ENCODE measurements around the gene CUL9. TPM values are rescaled to one million over a fixed set of nuclear protein-coding genes. Genes with fewer than 3 reads are reported as not detected.

CUL9 gene
- total RNA-seq, 4 donors from 2014 or later = 41.1 to 69.9 (median 50.3) TPM

DNA sequence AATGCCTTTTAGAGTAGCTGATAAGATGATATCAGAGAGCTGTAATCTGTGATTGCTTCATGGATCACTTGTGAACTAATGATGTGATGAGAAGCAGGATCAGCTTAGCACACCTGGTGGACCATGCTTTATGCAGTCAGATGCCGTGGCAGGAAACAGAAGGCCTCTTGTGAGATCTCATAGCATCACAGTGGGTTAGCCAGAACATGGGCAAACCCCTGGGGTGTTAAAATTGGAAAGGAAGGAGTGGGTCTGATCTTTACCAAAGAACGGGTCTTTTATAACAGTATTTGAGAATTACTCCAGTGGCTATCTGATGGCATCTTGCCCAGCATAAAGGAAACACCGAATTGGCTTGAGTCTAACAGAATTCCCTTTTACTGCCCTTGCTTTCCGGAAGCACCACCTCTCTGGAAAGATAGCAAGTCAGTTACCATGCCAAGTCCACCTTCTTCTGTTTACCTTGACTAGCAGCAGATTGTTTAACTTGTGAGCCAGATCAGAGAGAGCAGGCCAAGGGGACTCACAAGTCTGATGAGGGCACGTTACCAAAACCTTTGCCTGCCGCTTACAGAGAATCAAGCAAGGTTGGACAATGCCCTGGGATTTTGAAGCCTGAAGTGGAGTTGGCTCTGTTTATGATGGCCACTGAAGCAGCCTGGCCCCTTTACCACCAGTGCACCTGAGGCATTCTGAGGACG is 31.8 kb upstream of the CUL9 start:
- peaks cover 0 to 8% (median 0%) of the 10 kb centered on the region in 4 donors for H3K4me1 ChIP-seq
- TF ChIP-seq EP300 (IDR thresholded peaks at IDR 0.05; ENCODE audit: low read depth) = no peak
- TF ChIP-seq POLR2A (IDR thresholded peaks at IDR 0.05) = no peak
- no peak for TF ChIP-seq POLR2AphosphoS5 (IDR thresholded peaks at IDR 0.05)
- TF ChIP-seq CTCF (IDR thresholded peaks at IDR 0.05) = no peak
- peak overlapping the region in 2 of 4 donors; percentile 21 to 33 for H3K27ac ChIP-seq
- intact Hi-C loops (cut with DNase I; ENCODE audit: low total_unique reads) = no loop called here
- in situ Hi-C loops (cut with MboI; ENCODE audit: low pct_ligation_motif_present in 1 of 4, low pct_unique_long_range_greater_than_20kb in 1 of 4, low sequenced_read_pairs in 3 of 4) = loop anchor here in 1 of 4 donors (25.0 kb wide), 1 partner anchor 488 kb away; no protein-coding TSS in a partner anchor
- no peaks in the 10 kb centered on the region for H3K9me3 ChIP-seq
- H3K4me3 ChIP-seq = no peak overlapping the region
- H3K27me3 ChIP-seq = no peaks in the 10 kb centered on the region
- no peaks in the 10 kb centered on the region for H3K36me3 ChIP-seq
- DNase-seq = peak; percentile 21
- 37 to 53% methylated on average over 2 to 7 of the region's 7 CpGs for WGBS, 2 donors (ENCODE audit: low coverage in 1 of 2)

DNA sequence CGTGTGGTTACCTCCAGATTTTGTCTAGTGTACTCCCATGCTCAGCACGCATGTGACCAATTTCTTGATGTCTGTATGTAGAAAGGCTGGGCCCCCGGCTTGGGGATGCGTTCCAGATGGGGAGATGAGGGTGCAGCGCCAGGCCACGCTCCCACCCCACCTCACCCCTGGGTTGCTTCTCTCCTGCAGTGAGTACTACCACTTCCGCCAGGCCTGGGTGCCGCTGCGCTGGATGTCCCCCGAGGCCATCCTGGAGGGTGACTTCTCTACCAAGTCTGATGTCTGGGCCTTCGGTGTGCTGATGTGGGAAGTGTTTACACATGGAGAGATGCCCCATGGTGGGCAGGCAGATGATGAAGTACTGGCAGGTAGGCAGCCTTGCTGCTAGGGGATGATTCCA is 22.4 kb upstream of the CUL9 start:
- H3K9me3 ChIP-seq = no peaks in the 10 kb centered on the region
- H3K36me3 ChIP-seq = no peaks in the 10 kb centered on the region
- in situ Hi-C loops (cut with MboI; ENCODE audit: low pct_ligation_motif_present in 1 of 4, low pct_unique_long_range_greater_than_20kb in 1 of 4, low sequenced_read_pairs in 3 of 4) = loop anchor here in 1 of 4 donors (25.0 kb wide), 1 partner anchor 497 kb away; no protein-coding TSS in a partner anchor
- H3K27ac ChIP-seq = no peak overlapping the region
- no peak overlapping the region for H3K4me3 ChIP-seq
- no peaks in the 10 kb centered on the region for H3K4me1 ChIP-seq
- DNase-seq = no peak
- intact Hi-C loops (cut with DNase I; ENCODE audit: low total_unique reads) = no loop called here
- H3K27me3 ChIP-seq = no peaks in the 10 kb centered on the region
- no peak for TF ChIP-seq POLR2AphosphoS5 (IDR thresholded peaks at IDR 0.05)
- TF ChIP-seq EP300 (IDR thresholded peaks at IDR 0.05; ENCODE audit: low read depth) = no peak
- no peak for TF ChIP-seq CTCF (IDR thresholded peaks at IDR 0.05)
- TF ChIP-seq POLR2A (IDR thresholded peaks at IDR 0.05) = no peak
- 89 to 91% methylated on average over 2 to 11 of the region's 11 CpGs for WGBS, 2 donors (ENCODE audit: low coverage in 1 of 2)

DNA sequence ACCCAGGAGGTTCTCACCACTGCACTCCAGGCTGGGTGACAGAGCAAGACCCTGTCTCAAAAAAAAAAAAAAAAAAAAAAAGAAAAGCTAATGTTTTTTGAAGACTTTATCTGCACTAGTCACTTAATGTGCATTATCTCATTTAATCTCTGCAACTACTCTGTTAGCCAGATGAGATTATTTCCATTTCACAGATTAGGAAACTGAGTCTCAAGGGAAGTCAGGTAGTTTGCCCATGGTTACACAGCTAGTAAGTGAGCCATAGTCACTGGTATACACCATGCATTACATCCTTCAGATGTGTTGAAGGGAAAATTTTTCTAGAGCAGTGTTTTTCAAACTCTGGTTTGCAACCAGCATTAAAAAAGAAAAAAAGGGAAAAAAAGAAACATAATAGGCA is 18.1 kb upstream of the CUL9 start:
- no peaks in the 10 kb centered on the region for H3K4me1 ChIP-seq
- intact Hi-C loops (cut with DNase I; ENCODE audit: low total_unique reads) = no loop called here
- H3K27ac ChIP-seq = no peak overlapping the region
- no peak overlapping the region for H3K4me3 ChIP-seq
- no peaks in the 10 kb centered on the region for H3K36me3 ChIP-seq
- H3K27me3 ChIP-seq = no peaks in the 10 kb centered on the region
- H3K9me3 ChIP-seq = no peaks in the 10 kb centered on the region
- in situ Hi-C loops (cut with MboI; ENCODE audit: low pct_ligation_motif_present in 1 of 4, low pct_unique_long_range_greater_than_20kb in 1 of 4, low sequenced_read_pairs in 3 of 4) = loop anchor here in 1 of 4 donors (25.0 kb wide), 1 partner anchor 502 kb away; no protein-coding TSS in a partner anchor
- DNase-seq = no peak
- TF ChIP-seq POLR2A (IDR thresholded peaks at IDR 0.05) (no peak), EP300 (IDR thresholded peaks at IDR 0.05; ENCODE audit: low read depth) (no peak), CTCF (IDR thresholded peaks at IDR 0.05) (no peak), POLR2AphosphoS5 (IDR thresholded peaks at IDR 0.05) (no peak)

DNA sequence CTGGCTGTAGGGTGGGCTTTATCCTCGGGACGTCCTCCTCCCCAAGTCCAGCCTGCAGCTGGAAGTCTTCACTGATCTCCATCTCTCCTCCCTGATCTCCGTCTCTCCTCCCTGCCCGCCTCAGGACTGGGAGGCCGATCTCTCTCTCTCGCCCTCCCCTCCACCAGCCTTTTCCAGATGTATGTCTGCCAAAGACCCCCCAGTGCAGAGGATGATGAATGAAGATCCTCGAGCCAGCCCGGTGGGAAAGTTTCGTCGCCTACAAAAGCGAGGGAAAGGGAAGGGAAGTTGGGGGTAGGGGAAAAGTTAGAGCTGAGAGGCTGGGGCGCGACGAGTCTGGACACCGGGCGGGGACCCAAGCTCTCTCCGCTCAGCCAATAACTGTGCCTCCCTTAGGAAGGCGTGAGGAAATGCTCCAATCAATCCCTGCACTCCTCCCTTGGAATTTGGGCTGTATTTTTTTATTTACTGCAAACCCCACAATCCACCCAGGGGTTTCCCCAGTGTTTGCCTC is 11.5 kb upstream of the CUL9 start:
- Histone ChIP-seq H3K27ac (peak overlapping the region; percentile 95 to 99 (median 97)), H3K4me3 (peak overlapping the region; percentile 18 to 98 (median 94)), H3K27me3 (no peaks in the 10 kb centered on the region), H3K9me3 (no peaks in the 10 kb centered on the region), H3K36me3 (no peaks in the 10 kb centered on the region), H3K4me1 (peaks cover 14 to 31% (median 29%) of the 10 kb centered on the region in 4 donors)
- DNase-seq = peak; percentile 81
- TF ChIP-seq EP300 (IDR thresholded peaks at IDR 0.05; ENCODE audit: low read depth) (no peak), POLR2AphosphoS5 (IDR thresholded peaks at IDR 0.05) (no peak), CTCF (IDR thresholded peaks at IDR 0.05) (no peak), POLR2A (IDR thresholded peaks at IDR 0.05) (no peak)
- 2% methylated on average over 18 of the region's 18 CpGs; no CpG with 5 or more reads in 1 of the 2 donors for WGBS, 2 donors (ENCODE audit: low coverage in 1 of 2)
- in situ Hi-C loops (cut with MboI; ENCODE audit: low pct_ligation_motif_present in 1 of 4, low pct_unique_long_range_greater_than_20kb in 1 of 4, low sequenced_read_pairs in 3 of 4) (loop anchor here in 1 of 4 donors (25.0 kb wide), 1 partner anchor 508 kb away; no protein-coding TSS in a partner anchor), intact Hi-C loops (cut with DNase I; ENCODE audit: low total_unique reads) (no loop called here)
